ENCODE data around the gene ARID5B.
"Not testable (repeated sequence)": the region's sequence is repeated elsewhere in the genome, so short reads cannot be mapped to it uniquely, and the experiment has no call there.

The ARID5B gene

DNA sequence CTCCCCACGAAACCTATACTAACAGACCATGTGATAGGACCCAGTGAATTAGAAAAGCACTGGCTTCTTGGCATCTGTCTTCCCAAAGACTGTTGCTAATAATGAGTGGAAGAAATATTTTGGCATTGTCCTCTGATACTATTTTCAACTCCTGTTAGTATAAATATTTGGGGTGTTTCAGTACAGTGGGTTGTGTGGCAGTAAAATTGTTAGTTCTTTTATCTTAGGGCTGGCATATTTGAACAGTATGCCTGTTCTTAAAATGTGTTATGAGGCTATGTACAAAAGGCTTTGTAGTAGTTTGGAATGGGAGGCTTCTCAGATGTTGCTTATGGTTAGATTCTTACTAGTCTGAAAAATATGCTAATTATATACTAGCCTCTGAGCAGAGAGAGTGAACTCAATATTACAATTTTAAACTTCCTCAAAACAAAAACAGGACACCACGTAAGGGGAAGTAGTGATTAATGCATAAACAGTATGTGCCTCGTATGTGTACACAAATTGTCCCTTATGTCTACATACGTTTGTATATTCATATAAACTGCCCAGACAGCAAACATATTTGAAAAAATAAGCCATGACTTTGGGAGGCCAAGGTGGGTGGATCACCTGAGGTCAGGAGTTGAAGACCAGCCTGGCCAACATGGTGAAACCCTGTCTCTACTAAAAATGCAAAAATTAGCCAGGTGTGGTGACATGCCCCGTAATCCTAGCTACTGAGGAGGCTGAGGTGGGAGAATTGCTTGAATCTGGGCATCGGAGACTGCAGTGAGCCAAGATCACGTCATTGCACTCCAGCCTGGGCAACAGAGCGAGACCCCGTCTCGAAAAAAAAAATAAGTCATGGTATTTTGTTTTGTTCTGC, 115.4 kb downstream of the ARID5B start:
- DNase-seq (ENCODE audit: low read depth in 2 of 2), result no peak

GRCh38 chr10:62017491-62017870, 116.0 kb downstream of the ARID5B start:
- no peak for DNase-seq (ENCODE audit: low read depth in 2 of 2)

DNA sequence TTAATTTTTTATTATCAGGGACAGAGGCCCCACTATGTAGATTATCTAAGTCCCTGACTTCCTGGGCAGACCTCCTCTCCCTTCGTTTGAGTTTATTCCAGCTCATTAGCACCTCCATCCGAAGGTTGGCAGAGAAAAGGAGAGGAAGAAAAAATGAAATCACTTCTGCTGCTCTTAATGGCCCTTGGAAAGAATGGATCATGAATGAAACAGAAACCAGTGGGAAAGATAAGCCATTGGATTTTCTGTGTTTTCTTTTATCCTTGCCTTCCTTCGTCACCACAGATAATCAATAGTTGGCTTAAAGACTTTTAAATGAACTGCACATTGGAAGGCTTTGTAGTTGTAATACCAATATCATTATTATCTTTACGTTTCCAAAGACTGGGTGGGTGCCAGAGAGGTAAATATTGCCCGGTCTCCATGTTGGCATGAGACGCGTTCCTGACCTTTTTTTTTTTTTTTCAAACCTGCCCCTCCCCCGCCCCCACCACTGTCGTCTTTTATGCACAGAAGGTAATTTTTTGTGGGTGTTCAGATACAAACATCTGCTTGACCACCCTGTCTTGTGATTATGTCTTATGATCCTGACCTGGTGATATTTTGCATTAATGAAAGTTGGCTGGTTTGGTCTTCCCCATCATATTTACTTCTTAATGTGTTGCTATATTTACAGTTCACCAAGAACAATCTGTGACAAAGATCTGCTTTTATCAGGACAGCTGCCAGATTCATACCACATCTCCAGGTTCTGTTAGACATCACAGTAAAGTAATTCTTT, 116.8 kb downstream of the ARID5B start:
- DNase-seq (ENCODE audit: low read depth in 2 of 2), result no peak

DNA sequence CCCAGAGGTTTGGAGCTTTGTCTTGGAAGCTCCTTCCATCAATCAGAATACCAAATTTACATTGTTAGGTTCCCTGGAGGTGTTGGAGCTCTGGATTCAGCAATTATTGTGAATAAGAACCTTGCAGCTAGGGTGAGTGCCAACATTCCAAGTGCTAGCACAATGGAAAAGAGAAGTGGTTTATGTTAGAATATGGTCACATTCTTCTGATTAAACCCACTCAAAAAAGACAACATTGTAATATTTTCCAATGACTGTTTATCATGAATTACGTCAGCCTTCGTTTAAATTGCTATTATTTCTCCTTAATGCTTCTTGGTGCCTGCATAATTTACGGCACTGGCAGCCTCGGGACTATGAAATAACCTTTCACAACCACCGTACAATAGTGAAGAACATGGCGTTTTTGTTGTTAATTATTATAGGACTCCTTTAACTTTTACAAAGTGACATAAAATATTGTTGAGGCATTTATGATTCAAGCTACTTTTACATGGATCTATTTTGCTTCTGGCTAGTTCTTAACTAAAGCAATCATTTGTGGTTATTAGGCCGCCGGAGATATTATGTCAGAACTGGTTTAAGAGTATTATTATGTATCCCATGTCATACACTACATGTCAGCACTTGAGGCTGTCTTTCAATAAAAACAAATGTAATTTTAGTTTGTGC, 117.7 kb downstream of the ARID5B start:
- no peak for DNase-seq (ENCODE audit: low read depth in 2 of 2)

DNA sequence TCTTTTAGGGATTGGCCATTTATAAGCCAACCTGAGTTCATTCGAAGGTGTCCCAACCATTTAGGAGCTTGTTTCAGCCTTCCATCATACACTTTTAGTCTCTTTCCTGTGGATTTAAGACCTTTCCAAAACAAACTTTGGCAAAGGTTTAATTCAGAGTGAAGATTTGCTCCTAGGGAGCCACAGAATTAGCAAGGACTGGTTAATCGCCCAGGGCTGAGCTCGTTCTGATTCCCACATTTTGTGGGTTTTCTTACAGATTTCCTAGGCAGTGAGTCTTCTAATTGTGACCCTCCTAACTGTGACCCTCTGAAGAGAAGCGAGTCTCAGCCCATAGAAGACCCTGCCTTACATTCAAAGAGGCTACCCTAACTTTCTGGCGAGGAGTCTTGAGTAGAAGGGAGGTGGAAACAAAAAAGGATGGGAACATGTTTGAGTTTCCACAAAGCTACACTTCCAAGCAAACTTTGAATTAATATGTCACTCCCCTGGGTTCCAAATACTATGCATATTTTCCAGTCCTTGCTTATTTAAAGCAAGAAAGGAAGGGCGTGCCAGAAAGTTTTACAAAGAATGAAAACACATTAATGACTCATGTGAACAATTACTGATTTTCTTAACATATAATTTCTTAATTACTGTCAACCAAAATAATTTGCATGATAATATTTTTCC, 118.3 kb downstream of the ARID5B start:
- DNase-seq (ENCODE audit: low read depth in 2 of 2), result no peak

DNA sequence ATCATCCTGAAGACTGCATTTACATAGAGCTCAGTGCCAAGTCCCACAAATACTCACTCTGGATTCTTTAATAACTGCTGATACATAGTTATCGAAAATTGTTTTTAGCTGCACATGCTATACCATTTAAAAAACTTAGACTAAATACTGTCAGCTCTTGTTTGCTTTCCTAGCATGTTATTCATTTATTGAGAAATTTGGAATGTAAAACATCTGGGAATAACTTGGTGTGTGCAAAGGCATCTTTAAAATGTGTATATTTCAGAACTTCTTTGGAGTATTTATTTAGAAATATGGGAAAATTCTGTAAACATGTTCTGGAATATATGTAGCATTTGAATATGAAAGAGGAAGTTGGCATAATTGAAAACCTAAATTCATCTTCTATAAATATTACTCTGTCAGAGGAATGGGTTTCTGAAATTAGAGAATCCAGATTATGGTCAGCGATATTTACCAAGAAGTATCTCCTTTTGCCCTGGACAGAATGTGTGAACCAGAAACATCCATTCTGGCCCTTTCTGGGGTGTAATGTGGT, 119.7 kb downstream of the ARID5B start:
- DNase-seq (ENCODE audit: low read depth in 2 of 2), result no peak

DNA sequence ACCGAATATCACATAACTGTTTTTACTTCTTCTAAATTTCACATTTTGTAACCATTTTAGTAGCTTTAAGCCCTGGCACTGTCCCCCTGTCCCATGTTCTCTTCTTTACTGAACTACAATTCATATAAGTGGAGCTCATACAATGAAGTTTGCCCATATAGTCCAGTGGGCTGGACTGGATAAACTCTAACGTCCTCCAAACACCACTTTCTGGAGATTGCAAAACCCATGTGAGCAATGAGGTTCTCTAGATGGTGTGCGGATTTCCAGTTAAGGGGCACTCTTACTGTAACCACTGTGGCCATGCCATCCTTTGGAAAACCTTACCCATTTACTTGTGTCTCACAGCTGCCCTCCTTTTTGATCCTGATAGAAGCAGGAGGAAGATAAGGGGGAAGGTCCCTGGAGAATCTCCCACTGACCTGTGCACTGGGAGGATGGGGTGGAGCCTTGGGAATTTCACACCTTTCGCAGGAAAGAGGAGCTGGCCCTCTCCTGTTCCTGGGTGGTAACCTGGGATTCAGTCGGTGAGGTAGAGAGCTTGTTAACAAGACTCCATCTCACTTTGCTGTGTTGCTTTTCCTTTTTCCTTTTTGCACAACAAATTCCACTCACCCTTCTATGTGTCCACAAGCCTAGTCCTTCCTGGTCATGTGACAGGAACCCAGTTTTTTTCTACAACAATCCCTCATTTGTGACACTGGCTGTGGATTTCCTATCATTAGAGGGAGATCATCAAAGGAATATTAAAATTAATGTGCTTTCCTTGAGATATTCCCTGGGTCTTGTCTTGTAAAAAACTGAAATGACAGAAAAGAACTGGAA, 120.7 kb downstream of the ARID5B start:
- DNase-seq (ENCODE audit: low read depth in 2 of 2), result no peak

GRCh38 chr10:62022830-62023229, 121.3 kb downstream of the ARID5B start:
- no peak for DNase-seq (ENCODE audit: low read depth in 2 of 2)

GRCh38 chr10:62023329-62023728, 121.8 kb downstream of the ARID5B start:
- DNase-seq (ENCODE audit: low read depth in 2 of 2), result no peak

DNA sequence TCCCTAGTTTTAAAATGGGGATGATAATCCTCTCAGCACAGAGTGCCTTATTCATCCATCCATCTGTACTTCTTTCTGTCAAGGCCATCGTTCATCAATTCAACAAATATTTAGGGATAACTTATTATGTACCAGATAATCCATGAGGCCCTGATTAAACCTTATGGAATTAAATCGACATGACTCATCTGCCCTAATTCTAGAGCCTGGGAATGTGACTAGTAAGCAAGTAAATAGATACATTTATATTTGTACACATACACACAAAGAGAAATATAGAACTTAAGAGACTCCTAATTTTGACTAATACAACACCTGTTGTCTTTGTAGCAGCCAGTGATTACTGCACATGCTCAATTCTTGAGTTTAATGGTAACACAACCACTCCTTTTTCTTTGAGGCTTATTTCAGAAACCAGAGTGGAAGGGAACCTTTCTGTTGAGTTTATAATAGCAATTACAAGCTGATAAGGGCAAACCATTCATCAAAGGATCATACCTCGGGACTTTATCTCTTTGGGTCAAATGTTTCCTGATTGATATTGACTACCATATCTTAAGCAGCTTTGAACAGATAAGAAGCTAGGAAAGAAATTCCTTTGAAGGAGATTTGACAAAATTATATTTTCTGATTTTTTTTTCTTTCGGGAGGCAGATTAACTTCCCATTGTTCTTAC, 122.7 kb downstream of the ARID5B start:
- DNase-seq (ENCODE audit: low read depth in 2 of 2), result no peak

GRCh38 chr10:62025134-62025794, 123.8 kb downstream of the ARID5B start:
- DNase-seq (ENCODE audit: low read depth in 2 of 2), result no peak

- DNase-seq (ENCODE audit: low read depth in 2 of 2), result no peak
Observed at GRCh38 chr10:62025901-62026879, 124.7 kb downstream of the ARID5B start.

DNA sequence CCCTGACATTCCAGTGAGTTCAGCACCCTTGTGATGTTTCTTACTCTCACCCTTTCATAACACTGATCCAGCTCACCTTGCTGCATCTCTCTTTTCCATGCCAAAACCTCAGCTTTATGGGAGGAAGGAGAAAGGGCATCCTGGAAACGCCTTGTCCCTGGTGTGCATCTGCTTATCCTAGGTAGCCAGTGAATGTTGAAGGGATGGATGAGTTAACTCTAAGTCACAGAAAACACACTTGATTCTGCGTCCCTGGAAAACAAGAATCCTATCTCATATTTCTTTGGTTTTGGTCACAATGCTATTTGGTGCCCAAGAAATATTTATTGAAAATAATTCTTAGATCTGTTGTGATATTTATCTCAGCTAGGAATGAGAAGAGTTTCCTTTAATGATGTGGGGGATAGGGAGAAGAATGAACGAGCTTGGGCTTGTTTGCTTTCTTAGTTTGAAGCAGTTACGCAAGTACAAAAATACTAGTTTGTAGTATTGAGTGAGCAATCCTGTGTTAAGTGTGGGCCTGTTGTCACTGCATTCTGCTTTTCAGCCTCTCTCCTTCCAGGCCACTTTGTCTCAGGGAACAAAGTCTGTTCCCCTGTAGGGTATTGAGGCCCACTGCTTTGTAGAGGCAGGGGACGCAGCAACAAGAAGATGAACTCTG, 126.5 kb downstream of the ARID5B start:
- no peak for DNase-seq (ENCODE audit: low read depth in 2 of 2)

DNA sequence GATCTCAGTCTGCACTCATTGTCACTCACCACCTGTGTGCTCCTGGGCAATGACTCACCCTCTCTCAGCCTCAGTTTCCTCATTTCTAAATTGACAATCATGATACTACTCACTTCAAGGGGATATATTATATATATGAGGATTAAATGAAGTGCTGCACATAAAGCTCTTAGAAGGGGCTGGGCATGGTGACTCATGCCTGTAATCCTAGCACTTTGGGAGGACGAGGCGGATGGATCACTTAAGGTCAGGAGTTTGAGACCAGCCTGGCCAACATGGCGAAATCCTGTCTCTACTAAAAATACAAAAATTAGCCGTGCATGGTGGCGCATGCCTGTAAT, 127.0 kb downstream of the ARID5B start:
- DNase-seq (ENCODE audit: low read depth in 2 of 2), result not testable (repeated sequence)

- no peak for DNase-seq (ENCODE audit: low read depth in 2 of 2)
Observed at GRCh38 chr10:62029401-62029800, 127.9 kb downstream of the ARID5B start.

DNA sequence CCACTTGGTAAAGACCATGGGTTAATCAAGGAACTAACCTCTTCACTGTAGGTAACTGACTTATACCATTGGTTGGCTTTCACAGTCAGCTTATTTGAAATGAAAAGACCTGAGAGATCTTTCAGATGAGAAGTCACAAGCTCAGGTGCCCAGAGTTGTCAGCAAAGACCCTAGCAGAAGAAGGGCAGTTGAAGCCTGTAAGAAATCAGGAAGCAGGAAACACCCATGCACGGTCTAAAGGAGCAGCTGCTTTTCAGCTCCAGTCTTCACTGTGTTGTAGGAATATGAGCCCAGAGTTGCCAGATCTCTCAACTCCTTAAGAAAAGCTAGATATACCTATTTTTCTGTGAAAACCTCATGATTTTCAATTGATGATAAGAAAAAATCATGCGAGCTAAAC, 130.0 kb downstream of the ARID5B start:
- no peak for DNase-seq (ENCODE audit: low read depth in 2 of 2)

DNA sequence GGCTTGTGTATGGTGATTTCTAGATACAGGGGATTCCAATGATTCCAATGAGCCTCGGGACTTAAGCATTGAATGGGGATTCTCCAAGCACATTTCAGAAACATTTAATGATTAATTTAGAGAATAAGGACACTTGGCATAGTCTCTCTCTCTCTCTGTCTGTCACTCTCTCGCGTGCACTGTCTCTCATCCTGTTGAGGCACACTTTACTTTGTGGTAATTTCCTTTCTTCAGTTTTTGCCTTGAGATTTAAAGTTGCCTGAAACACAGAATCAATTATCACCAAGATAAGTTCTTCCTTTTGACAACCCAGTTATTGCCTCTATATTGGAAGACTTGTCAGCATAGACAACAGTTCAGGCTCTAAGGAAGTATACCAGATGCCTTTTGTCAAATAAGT, 131.6 kb downstream of the ARID5B start:
- DNase-seq (ENCODE audit: low read depth in 2 of 2), result no peak

DNA sequence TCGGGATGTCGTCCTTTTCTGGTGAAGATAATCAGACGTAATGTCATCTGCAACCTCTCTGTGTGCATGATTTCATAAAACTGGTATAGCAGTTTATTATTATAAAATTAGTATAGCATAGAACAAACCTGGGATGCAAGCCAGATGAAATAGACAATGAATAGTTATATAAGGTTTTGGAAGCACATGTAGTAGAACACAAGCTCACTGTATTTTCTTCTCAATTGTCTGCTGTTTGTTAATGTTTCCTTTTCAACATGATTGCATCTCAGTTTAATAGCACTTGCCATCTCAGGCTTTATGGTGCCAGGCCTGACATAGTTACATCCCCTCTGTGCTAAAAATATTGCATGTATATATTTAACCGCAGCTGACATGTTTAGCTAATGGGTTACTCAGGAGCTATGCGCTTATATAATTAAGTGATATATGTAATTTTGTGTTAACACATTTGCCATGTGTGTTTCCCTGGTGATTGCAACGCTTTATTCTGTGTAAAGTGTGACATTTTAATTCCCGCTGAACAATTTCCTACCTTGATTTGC, 132.7 kb downstream of the ARID5B start:
- DNase-seq (ENCODE audit: low read depth in 2 of 2), result no peak
